Measurements from ENCODE around the gene LSS. TPM values are rescaled to one million over a fixed set of nuclear protein-coding genes. Genes with fewer than 3 reads are reported as not detected.

The LSS gene
- total and polyA plus RNA-seq, 4 donors: 27.6 to 194 (median 89.3) TPM

GRCh38 chr21:46171996-46172862 is 56.3 kb downstream of the LSS start:
- Histone ChIP-seq H3K9ac (ENCODE audit: low read depth in 1 of 2, low read length in 2 of 2) (no peak overlapping the region), H3K36me3 (ENCODE audit: control insufficient read depth in 4 of 4, insufficient read depth in 3 of 4, low read depth in 1 of 4, low read length in 3 of 4) (no peaks in the 10 kb centered on the region), H3K4me1 (ENCODE audit: control insufficient read depth in 4 of 4, insufficient read depth in 4 of 4, low read length in 3 of 4) (no peaks in the 10 kb centered on the region), H3K4me3 (ENCODE audit: low read depth in 1 of 3, low read length in 3 of 3) (no peak overlapping the region), H3K27me3 (ENCODE audit: control insufficient read depth in 4 of 4, insufficient read depth in 4 of 4, low read length in 3 of 4) (no peaks in the 10 kb centered on the region), H3K27ac (ENCODE audit: low read depth in 1 of 2, low read length in 2 of 2) (no peak overlapping the region), H3K9me3 (ENCODE audit: control insufficient read depth in 4 of 4, low read length in 3 of 4) (peaks cover 0 to 2% (median 0%) of the 10 kb centered on the region in 4 donors)
- DNase-seq (ENCODE audit: low spot score): peak; percentile 17
- TF ChIP-seq RAD21 (IDR thresholded peaks at IDR 0.05): no peak
- no peak for TF ChIP-seq SP1 (IDR thresholded peaks at IDR 0.05)
- no peak for TF ChIP-seq ATF3 (IDR thresholded peaks at IDR 0.05)
- TF ChIP-seq, protein P1, sequence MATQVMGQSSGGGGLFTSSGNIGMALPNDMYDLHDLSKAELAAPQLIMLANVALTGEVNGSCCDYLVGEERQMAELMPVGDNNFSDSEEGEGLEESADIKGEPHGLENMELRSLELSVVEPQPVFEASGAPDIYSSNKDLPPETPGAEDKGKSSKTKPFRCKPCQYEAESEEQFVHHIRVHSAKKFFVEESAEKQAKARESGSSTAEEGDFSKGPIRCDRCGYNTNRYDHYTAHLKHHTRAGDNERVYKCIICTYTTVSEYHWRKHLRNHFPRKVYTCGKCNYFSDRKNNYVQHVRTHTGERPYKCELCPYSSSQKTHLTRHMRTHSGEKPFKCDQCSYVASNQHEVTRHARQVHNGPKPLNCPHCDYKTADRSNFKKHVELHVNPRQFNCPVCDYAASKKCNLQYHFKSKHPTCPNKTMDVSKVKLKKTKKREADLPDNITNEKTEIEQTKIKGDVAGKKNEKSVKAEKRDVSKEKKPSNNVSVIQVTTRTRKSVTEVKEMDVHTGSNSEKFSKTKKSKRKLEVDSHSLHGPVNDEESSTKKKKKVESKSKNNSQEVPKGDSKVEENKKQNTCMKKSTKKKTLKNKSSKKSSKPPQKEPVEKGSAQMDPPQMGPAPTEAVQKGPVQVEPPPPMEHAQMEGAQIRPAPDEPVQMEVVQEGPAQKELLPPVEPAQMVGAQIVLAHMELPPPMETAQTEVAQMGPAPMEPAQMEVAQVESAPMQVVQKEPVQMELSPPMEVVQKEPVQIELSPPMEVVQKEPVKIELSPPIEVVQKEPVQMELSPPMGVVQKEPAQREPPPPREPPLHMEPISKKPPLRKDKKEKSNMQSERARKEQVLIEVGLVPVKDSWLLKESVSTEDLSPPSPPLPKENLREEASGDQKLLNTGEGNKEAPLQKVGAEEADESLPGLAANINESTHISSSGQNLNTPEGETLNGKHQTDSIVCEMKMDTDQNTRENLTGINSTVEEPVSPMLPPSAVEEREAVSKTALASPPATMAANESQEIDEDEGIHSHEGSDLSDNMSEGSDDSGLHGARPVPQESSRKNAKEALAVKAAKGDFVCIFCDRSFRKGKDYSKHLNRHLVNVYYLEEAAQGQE (IDR thresholded peaks at IDR 0.05): no peak
- no peak for TF ChIP-seq HNF4G (IDR thresholded peaks at IDR 0.05)
- TF ChIP-seq GABPA (IDR thresholded peaks at IDR 0.05 in 1 of 2, conservative IDR thresholded peaks at IDR 0.05 in 1 of 2): no peak
- no peak for TF ChIP-seq NR2F2 (IDR thresholded peaks at IDR 0.05)
- no peak for TF ChIP-seq RXRA (IDR thresholded peaks at IDR 0.05)
- no peak for TF ChIP-seq FOXA1 (IDR thresholded peaks at IDR 0.05)
- no peak for TF ChIP-seq FOXA2 (IDR thresholded peaks at IDR 0.05)
- TF ChIP-seq, protein P2, sequence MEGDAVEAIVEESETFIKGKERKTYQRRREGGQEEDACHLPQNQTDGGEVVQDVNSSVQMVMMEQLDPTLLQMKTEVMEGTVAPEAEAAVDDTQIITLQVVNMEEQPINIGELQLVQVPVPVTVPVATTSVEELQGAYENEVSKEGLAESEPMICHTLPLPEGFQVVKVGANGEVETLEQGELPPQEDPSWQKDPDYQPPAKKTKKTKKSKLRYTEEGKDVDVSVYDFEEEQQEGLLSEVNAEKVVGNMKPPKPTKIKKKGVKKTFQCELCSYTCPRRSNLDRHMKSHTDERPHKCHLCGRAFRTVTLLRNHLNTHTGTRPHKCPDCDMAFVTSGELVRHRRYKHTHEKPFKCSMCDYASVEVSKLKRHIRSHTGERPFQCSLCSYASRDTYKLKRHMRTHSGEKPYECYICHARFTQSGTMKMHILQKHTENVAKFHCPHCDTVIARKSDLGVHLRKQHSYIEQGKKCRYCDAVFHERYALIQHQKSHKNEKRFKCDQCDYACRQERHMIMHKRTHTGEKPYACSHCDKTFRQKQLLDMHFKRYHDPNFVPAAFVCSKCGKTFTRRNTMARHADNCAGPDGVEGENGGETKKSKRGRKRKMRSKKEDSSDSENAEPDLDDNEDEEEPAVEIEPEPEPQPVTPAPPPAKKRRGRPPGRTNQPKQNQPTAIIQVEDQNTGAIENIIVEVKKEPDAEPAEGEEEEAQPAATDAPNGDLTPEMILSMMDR (IDR thresholded peaks at IDR 0.05; ENCODE audit: low read depth, low read length, missing input control): no peak
- TF ChIP-seq HNF4A (conservative IDR thresholded peaks at IDR 0.05): no peak
- no peak for TF ChIP-seq MAX (IDR thresholded peaks at IDR 0.05)
- no peak for TF ChIP-seq EGR1 (IDR thresholded peaks at IDR 0.05; ENCODE audit: low read depth in 2 of 2)
- TF ChIP-seq TAF1 (conservative IDR thresholded peaks at IDR 0.05): no peak
- TF ChIP-seq, protein P3, sequence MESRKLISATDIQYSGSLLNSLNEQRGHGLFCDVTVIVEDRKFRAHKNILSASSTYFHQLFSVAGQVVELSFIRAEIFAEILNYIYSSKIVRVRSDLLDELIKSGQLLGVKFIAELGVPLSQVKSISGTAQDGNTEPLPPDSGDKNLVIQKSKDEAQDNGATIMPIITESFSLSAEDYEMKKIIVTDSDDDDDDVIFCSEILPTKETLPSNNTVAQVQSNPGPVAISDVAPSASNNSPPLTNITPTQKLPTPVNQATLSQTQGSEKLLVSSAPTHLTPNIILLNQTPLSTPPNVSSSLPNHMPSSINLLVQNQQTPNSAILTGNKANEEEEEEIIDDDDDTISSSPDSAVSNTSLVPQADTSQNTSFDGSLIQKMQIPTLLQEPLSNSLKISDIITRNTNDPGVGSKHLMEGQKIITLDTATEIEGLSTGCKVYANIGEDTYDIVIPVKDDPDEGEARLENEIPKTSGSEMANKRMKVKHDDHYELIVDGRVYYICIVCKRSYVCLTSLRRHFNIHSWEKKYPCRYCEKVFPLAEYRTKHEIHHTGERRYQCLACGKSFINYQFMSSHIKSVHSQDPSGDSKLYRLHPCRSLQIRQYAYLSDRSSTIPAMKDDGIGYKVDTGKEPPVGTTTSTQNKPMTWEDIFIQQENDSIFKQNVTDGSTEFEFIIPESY (IDR thresholded peaks at IDR 0.05): no peak
- no peak for TF ChIP-seq YY1 (IDR thresholded peaks at IDR 0.05)
- no peak for TF ChIP-seq JUND (IDR thresholded peaks at IDR 0.05)
- WGBS: 92% methylated on average over 21 of the region's 21 CpGs
